NCI-H526 treated with DMSO at 0.1 percent for 48 hours (cell line): ENCODE results near the gene UBXN4.
"Not testable (repeated sequence)": the region's sequence is repeated elsewhere in the genome, so short reads cannot be mapped to it uniquely, and the experiment has no call there.

Source experiments
- DNase-seq: peaks from one replicate; lab custom pipeline; 2025; lab: John Stamatoyannopoulos, UW

The UBXN4 gene, protein sequence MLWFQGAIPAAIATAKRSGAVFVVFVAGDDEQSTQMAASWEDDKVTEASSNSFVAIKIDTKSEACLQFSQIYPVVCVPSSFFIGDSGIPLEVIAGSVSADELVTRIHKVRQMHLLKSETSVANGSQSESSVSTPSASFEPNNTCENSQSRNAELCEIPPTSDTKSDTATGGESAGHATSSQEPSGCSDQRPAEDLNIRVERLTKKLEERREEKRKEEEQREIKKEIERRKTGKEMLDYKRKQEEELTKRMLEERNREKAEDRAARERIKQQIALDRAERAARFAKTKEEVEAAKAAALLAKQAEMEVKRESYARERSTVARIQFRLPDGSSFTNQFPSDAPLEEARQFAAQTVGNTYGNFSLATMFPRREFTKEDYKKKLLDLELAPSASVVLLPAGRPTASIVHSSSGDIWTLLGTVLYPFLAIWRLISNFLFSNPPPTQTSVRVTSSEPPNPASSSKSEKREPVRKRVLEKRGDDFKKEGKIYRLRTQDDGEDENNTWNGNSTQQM

GRCh38 chr2:135741395-135742324 lies at the start of gene UBXN4:
Gene UBXN4 (plus strand): TSS chr2:135741855. CDS start chr2:135741930, 75 bp downstream.
- DNase-seq = peak; percentile 95

DNA sequence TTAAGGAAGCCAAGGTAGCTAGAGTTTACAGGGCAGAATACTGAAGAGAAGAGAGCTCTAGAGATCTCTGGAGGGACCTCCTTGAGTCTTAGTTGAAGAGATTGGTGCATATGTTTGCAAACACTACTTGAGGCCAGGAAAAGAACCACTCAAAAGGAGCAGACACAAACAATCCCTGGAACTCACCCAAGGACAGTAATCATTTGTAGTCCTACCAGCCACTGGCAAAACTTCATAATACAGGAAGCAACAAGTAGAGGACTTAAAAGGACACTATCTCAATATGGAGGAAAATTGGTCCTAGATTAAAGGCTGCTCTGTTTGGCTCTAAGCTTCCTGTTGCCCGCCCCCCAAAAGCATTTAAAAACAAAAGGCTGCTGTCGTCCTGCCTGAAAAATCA lies 46.9 kb upstream of the UBXN4 start:
- no peak for DNase-seq

DNA sequence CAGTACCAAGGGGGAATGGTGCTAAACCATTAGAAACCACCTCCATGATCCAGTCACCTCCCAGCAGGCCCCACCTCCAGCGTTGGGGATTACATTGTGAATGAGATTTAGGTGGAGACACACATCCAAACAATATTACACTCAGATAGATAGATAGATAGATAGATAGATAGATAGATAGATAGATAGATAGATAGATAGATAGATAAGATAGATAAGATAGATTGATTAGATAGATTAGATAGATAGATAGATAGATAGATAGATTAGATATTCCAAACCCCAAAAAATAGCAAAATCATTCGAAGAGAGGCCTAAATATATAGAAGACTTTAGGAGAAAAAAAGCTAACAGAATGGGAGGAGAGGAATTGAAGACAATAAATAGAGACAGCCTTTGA lies 42.8 kb upstream of the UBXN4 start:
- no peak for DNase-seq

GRCh38 chr2:135701442-135701841 lies 40.2 kb upstream of the UBXN4 start:
- DNase-seq = no peak

DNA sequence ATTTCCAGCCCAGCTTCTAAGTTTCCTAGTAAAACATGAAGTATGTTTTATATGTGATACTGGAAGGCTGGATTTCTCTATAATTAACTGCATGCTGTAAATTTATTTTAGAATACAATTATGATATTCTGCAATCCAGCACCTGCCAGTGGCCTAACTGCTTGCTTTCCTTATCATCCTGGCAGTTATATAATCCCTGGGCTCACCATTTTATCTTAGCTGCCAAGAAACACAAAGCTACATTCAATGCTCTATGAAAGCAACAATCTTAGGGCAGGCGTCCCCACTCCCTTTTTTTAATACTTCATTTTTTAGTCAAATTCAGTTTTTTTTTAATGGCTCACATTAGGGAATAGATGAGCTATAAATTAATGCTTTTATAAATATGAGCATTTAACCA lies 38.4 kb upstream of the UBXN4 start:
- no peak for DNase-seq

GRCh38 chr2:135704075-135704474 lies 37.6 kb upstream of the UBXN4 start:
- DNase-seq = not testable (repeated sequence)

- no peak for DNase-seq
These were observed 33.5 kb upstream of the UBXN4 start for GRCh38 chr2:135708159-135708558.

DNA sequence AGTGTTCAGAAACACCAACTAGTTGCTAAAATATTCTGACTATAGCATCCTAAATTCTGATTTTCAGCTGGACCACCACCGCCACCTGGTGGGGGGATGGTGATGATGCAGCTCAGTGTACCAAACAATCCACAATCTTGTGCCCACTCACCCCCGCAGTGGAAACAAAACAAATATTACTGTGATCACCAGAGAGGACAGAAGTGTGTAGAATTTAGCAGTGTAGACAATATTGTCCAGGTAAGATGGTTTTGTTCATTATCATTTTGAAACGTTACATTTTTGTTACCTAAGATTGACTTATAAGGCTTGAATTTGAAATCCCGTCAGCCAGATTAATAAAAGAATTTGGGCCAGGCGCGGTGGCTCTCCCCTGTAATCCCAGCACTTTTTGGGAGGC lies 31.7 kb upstream of the UBXN4 start:
- peak; percentile 29 for DNase-seq

GRCh38 chr2:135715086-135715485 lies 26.6 kb upstream of the UBXN4 start:
- DNase-seq = not testable (repeated sequence)

DNA sequence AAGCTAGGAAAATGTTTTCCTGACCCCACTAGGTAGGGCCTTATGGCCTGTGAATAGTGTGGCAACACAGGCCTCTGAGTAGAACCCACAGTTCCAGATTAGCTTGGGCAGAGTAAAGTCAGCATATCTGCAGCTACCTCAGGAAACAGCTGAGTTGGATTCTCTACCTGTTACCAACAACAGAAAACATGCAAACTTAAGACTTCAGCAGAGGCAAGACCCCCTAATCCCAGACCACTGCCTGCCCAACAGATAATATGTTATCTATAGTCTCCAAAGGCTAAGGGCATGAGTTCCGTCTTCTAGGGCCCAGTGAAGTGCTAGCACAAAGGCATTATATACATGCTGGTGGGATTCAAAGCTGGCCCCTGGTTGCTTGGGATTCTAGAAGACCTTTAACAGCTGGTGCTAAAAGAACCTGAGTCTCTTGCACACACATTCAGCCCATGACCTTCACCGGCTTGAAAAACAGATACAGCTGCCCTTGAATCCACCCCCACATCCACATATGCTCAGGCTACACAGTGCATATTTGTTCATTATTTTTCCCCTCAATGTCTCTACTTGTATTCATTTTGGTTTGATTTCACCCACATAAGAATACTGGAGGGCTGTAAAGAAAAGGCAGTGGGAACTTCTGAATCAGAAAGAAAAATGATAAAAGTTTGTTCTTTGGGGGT lies 13.5 kb upstream of the UBXN4 start:
- no peak for DNase-seq

- no peak for DNase-seq
These were observed 9.1 kb upstream of the UBXN4 start for GRCh38 chr2:135732561-135732960.

- no peak for DNase-seq
These were observed 8.6 kb upstream of the UBXN4 start for GRCh38 chr2:135733045-135733444.

GRCh38 chr2:135736546-135736945 lies 5.1 kb upstream of the UBXN4 start:
- DNase-seq = no peak

DNA sequence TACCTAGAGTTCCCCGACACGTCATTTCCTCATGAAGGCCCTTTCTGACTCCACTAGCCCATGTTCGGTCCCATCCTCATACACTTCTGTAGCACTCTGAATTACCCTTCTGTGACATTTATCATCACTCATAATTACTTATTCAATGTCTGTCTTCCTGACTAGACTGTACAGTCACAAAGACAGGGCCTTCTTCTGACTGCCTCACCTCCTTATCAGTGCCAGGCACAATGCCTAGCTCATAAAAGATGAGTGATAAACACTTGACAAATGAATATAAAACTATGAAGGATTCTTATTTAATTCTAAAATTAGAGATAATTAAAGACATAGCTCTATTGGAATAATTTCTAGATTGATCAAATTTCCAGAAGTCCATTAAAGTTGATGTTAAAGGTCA lies 1.4 kb upstream of the UBXN4 start:
- no peak for DNase-seq

DNA sequence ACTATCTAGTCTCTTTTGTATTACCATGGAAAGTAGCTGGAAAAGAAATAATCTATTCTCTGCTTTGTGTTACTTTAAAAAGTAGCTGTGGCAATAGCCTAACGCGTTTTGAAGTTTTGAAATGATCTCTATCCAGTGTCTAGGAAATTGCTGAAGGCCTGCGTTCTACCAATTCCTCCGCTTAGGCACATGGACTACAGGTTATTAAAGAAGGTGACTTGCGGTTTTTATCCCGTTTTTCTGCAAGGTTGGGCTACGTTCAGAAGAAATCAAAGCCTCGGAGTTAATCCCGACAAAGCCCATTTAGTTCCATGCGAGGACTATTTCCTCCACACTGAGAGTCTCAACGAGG lies 636 bp upstream of the UBXN4 start:
- no peak for DNase-seq

DNA sequence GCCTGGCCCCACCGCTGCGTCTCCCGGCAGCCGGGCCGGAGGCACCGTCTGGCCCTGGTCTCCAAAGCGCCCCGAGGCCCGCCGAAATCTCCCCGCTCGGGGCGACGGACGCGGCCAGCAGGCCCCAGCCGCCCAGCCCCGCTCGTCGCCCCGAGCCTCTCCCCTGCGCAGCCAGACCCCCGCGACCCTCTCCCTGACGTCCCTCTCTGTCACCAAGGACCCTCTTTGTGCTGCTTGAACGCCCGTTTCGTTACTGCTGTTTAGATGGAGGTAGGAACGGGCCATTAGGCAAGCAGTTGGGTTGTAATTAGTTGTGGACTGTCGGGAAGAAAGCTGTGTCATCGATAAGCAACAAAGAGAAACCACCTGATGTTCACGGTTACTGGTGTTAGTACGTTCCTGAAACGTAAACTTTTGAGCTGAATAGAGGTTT lies 686 bp downstream of the UBXN4 start:
- peak; percentile 60 for DNase-seq

GRCh38 chr2:135743860-135744259 lies 2.2 kb downstream of the UBXN4 start:
- no peak for DNase-seq

DNA sequence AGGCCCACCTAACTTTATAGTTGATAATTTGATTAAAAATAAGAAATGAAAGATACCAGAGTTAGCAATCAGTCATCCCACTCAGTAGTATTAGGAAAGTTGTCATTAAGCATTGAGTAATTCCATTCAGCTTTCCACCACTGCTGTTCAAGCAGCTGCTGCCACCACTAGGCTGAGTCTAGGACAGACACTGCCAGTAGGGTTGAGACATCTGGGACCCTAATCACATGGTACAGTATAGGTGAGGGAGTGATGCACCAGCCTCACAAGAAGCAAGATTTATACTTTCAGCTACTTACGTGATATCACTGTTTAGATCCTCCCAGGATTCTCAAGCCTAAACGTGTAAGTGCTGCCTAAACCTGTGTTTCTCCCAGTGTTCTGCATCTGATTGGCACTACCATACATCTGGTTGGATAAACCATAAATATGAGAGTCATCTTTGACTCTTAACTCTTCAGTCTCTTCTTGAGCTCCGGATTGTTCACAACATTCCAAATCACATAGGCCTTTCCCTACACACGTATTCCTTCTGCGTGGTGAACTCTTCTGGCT lies 3.2 kb downstream of the UBXN4 start:
- DNase-seq = no peak

DNA sequence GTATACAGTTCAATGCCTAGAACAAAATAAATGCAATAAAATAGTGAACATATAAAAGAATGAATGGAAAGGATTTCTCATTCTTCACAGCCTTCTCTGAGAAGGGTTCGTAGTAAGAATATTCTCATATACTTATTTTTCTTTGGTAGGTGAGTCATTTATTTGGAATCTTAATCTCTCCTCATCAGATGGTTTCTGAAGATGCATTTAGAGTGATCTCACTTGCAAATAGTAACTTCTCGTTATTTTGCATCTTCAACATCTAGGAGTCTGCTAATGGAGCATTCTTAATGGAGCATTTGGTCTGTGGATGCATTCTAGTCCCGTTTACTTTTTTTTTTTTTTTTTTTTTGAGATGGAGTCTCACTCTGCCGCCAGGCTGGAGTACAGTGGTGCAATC lies 3.9 kb downstream of the UBXN4 start:
- no peak for DNase-seq

DNA sequence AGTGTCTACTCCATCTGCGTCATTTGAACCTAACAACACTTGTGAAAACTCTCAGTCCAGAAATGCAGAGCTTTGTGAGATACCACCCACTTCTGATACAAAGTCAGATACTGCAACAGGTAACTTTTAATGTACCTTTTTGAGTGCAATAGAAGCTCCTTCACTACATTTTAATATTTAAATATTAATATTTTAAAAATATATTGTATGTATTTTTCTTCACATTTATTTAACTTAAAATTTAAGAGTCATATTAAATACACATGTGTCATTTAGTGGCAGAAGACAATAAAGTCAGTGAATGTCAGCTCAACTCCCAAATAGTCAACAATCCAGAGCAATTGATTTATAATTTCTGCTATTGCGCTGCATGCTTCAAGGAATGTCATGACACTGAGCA lies 13.9 kb downstream of the UBXN4 start:
- DNase-seq = no peak

DNA sequence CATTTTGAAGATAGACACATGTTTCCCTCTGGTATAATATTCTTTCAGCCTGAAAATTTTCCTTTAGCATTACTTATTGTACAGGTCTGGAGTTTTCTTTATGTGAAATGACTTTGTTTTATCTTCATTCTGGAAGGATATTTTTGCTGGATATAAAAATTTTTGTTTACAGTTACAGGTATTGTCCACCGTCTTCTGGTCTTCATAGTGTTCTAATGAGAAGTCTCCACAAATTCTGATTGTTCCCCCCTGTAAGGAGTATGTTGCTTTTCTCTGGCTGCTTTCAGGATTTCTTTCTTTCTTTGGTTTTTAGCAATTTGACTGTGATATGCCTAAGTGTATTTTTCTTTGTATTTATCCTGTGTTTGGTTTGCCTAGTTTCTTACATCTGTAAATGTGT lies 15.0 kb downstream of the UBXN4 start:
- DNase-seq = no peak

- no peak for DNase-seq
These were observed 20.4 kb downstream of the UBXN4 start for GRCh38 chr2:135762022-135762421.
